PC-3 (cell line): ENCODE results near the gene CUL4A. TPM values are rescaled to one million over a fixed set of nuclear protein-coding genes. Genes with fewer than 3 reads are reported as not detected.

Source experiments
- ATAC-seq: fragments of 200-7000 bp; cut with Tn5 transposase; 2 replicates; pipeline ENCODE4 v1.9.1; 2020; ENCODE audit warnings: mild to moderate bottlenecking, moderate library complexity
- Bru-seq: library from RNA; stranded (reverse); fragments of 400-500 nt; gene quantifications from one replicate; lab custom pipeline; 2021; lab: Mats Ljungman, UMichigan
- BruChase-seq, 2 experiments: library from RNA; stranded (reverse); fragments of 400-500 nt; gene quantifications; one replicate each; lab custom pipeline; 2021; lab: Mats Ljungman, UMichigan
- BruUV-seq: library from RNA; stranded (reverse); fragments of 400-500 nt; replicated peaks from 2 replicates; lab custom pipeline; 2021; lab: Mats Ljungman, UMichigan
- CTCF ChIA-PET: fragments of 300-600 bp; sonication (Branson Sonifier 250); formaldehyde crosslinking; loops from one replicate; lab custom pipeline; 2022; ENCODE audit warnings: antibody characterized with exemption; lab: Charles Lee
- POLR2A ChIA-PET: fragments of 300-600 bp; sonication (Branson Sonifier 250); formaldehyde crosslinking; loops from one replicate; lab custom pipeline; 2022; ENCODE audit warnings: antibody characterized with exemption; ENCODE audit not compliant: unreplicated experiment; lab: Charles Lee
- DNase-seq: peaks from one replicate; pipeline ENCODE4 v3.0.0-alpha.2; 2015
- H2AFZ ChIP-seq: fragments of 300-600 bp; sonication (generic); 2 replicates; pipeline ENCODE4 v1.6.0; 2016; ENCODE audit warnings: antibody characterized with exemption, low read length
- H3F3A ChIP-seq: fragments of 300-600 bp; sonication (generic); one replicate; pipeline ENCODE4 v1.6.0; 2017; ENCODE audit warnings: antibody characterized with exemption, low read length, control low read depth, mild to moderate bottlenecking; ENCODE audit not compliant: unreplicated experiment
- H3K27ac ChIP-seq: fragments of 300-600 bp; sonication (generic); 2 replicates; pipeline ENCODE4 v1.5.1; 2016; ENCODE audit warnings: mild to moderate bottlenecking, low read length
- H3K27me3 ChIP-seq: fragments of 300-600 bp; sonication (generic); 2 replicates; pipeline ENCODE4 v1.6.1; 2016; ENCODE audit warnings: low read length, mixed read lengths
- H3K36me3 ChIP-seq: fragments of 300-600 bp; sonication (generic); 2 replicates; pipeline ENCODE4 v1.6.1; 2016; ENCODE audit warnings: low read depth, mixed run types, low read length, mixed read lengths
- H3K4me1 ChIP-seq: fragments of 300-600 bp; sonication (generic); 2 replicates; pipeline ENCODE4 v1.5.1; 2016; ENCODE audit warnings: low read length; ENCODE audit not compliant: insufficient read depth
- H3K4me2 ChIP-seq: fragments of 300-600 bp; sonication (generic); 2 replicates; pipeline ENCODE4 v1.6.0; 2016; ENCODE audit warnings: low read length
- H3K4me3 ChIP-seq: fragments of 300-600 bp; sonication (generic); 2 replicates; pipeline ENCODE4 v1.5.1; 2016; ENCODE audit warnings: mild to moderate bottlenecking, low read length, mixed read lengths
- H3K79me2 ChIP-seq: fragments of 300-600 bp; sonication (generic); 2 replicates; pipeline ENCODE4 v1.6.1; 2017; ENCODE audit warnings: low read length, mixed read lengths
- H3K9ac ChIP-seq: fragments of 300-600 bp; sonication (generic); 2 replicates; pipeline ENCODE4 v1.6.0; 2016; ENCODE audit warnings: mild to moderate bottlenecking, low read length
- H3K9me2 ChIP-seq: fragments of 300-600 bp; sonication (generic); replicated peaks from 2 replicates; pipeline ENCODE4 v1.6.1; 2016; ENCODE audit warnings: mixed run types, low read length, mixed read lengths
- H3K9me3 ChIP-seq: fragments of 300-600 bp; sonication (generic); 2 replicates; pipeline ENCODE4 v1.6.1; 2016; ENCODE audit warnings: low read length, mixed read lengths
- H4K20me1 ChIP-seq: fragments of 300-600 bp; sonication (generic); 2 replicates; pipeline ENCODE4 v1.6.1; 2016; ENCODE audit warnings: low read length, mixed read lengths
- CTCF ChIP-seq: fragments of 300-600 bp; sonication (generic); conservative IDR thresholded peaks from 2 replicates; pipeline ENCODE4 v1.5.1; 2017; ENCODE audit warnings: antibody characterized with exemption, low read depth, mild to moderate bottlenecking, low read length
- EZH2 ChIP-seq: fragments of 300-600 bp; sonication (generic); IDR thresholded peaks from one replicate; pipeline ENCODE4 v1.6.1; 2017; ENCODE audit warnings: antibody characterized with exemption, mild to moderate bottlenecking, low read length; ENCODE audit not compliant: unreplicated experiment
- EZH2phosphoT487 ChIP-seq: fragments of 300-600 bp; sonication (generic); IDR thresholded peaks from 2 replicates; pipeline ENCODE4 v1.6.1; 2018; ENCODE audit warnings: mild to moderate bottlenecking, antibody characterized with exemption, low read length, borderline replicate concordance
- intact Hi-C: fragments of 100-400 bp; cut with micrococcal nuclease; formaldehyde crosslinking; loops from 2 replicates; pipeline ENCODE4 v1.9.0; 2023
- long read RNA-seq: library from polyadenylated mRNA; unstranded; transcript quantifications from one replicate; pipeline ENCODE4 v2.0.0, GENCODE V29; 2021; ENCODE audit not compliant: unreplicated experiment
- total RNA-seq: library from RNA; depleted of rRNA; stranded (reverse); fragments of >200 nt; gene quantifications from 2 replicates; pipeline ENCODE4 v1.2.3, GENCODE V29; 2014; rRNA removed

The CUL4A gene
- total RNA-seq (82.4 and 88.7 TPM in 2 replicates), Bru-seq, nascent RNA (percentile 85 among the genes with signal in this experiment), BruChase-seq, experiment 1, labeled RNA remaining after a 6-hour chase (percentile 91 among the genes with signal in this experiment), BruChase-seq, experiment 2, labeled RNA remaining after a 2-hour chase (percentile 91 among the genes with signal in this experiment)
- long read RNA-seq, full-length matches to known transcripts: 428 of 518 reads
- long read RNA-seq, partial matches to known transcripts: 46 of 518 reads
- long read RNA-seq, other reads (novel, unspliced or antisense): 44 of 518 reads

- Histone ChIP-seq H3K9me2 (no peaks in the 10 kb centered on the region), H3K36me3 (peaks cover 13% of the 10 kb centered on the region), H3K4me3 (peak within 1 kb of the TSS; percentile 99), H3K9ac (peak within 1 kb of the TSS; percentile 99), H3K27ac (peak within 1 kb of the TSS; percentile 82), H3K4me1 (peaks cover 36% of the 10 kb centered on the region), H3K79me2 (peaks cover 87% of the 10 kb centered on the region), H2AFZ (peak within 1 kb of the TSS; percentile 84), H3K27me3 (no peaks in the 10 kb centered on the region), H4K20me1 (peaks cover 27% of the 10 kb centered on the region), H3F3A (no peaks in the 10 kb centered on the region), H3K9me3 (no peaks in the 10 kb centered on the region), H3K4me2 (peak within 1 kb of the TSS; percentile 99)
- ATAC-seq: peak; percentile 61
- no TSS peak for BruUV-seq
- intact Hi-C loops: no loop called here
- peak; percentile 55 for DNase-seq
- CTCF ChIA-PET: interaction anchor here (0.8 kb wide), 1 partner anchor 149 kb away, joined by 4 read pairs; no protein-coding TSS in a partner anchor
- POLR2A ChIA-PET: interaction anchor here (0.6 kb wide), 2 partner anchors 22 to 120 kb away, joined by 3 to 4 read pairs; no protein-coding TSS in a partner anchor
- TF ChIP-seq EZH2: no peak
- TF ChIP-seq EZH2phosphoT487: no peak
Observed at GRCh38 chr13:113209336-113209758, at the start of gene CUL4A. CUL4A (plus strand) TSS chr13:113209613; CDS start chr13:113209628, 15 bp downstream.

- no peak for ATAC-seq
- Histone ChIP-seq H3K79me2 (no peaks in the 10 kb centered on the region), H3K4me2 (no peak overlapping the region), H3F3A (no peaks in the 10 kb centered on the region), H3K4me3 (no peak overlapping the region), H4K20me1 (no peaks in the 10 kb centered on the region), H3K9ac (no peak overlapping the region), H3K4me1 (no peaks in the 10 kb centered on the region), H2AFZ (no peak overlapping the region), H3K27ac (no peak overlapping the region), H3K9me2 (no peaks in the 10 kb centered on the region), H3K27me3 (no peaks in the 10 kb centered on the region), H3K9me3 (no peaks in the 10 kb centered on the region), H3K36me3 (no peaks in the 10 kb centered on the region)
- POLR2A ChIA-PET: no interaction called here
- no TSS peak for BruUV-seq
- TF ChIP-seq EZH2phosphoT487 (no peak), EZH2 (no peak), CTCF (no peak)
- intact Hi-C loops: no loop called here
- no peak for DNase-seq
- CTCF ChIA-PET: no interaction called here
Observed at GRCh38 chr13:113159701-113160100, 49.7 kb upstream of the CUL4A start.

GRCh38 chr13:113160983-113161382 lies 48.4 kb upstream of the CUL4A start:
- TF ChIP-seq EZH2: no peak
- TF ChIP-seq CTCF: no peak
- intact Hi-C loops: no loop called here
- ChIA-PET CTCF (no interaction called here), POLR2A (no interaction called here)
- H3K27ac ChIP-seq: no peak overlapping the region
- H3F3A ChIP-seq: no peaks in the 10 kb centered on the region
- no peak overlapping the region for H3K9ac ChIP-seq
- H3K4me2 ChIP-seq: no peak overlapping the region
- no peak overlapping the region for H2AFZ ChIP-seq
- H3K4me3 ChIP-seq: no peak overlapping the region
- DNase-seq (no peak), ATAC-seq (no peak)
- no peaks in the 10 kb centered on the region for H3K79me2 ChIP-seq
- BruUV-seq: no TSS peak
- no peaks in the 10 kb centered on the region for H3K9me2 ChIP-seq
- no peaks in the 10 kb centered on the region for H3K4me1 ChIP-seq
- no peaks in the 10 kb centered on the region for H3K27me3 ChIP-seq
- H3K9me3 ChIP-seq: no peaks in the 10 kb centered on the region
- H4K20me1 ChIP-seq: no peaks in the 10 kb centered on the region
- H3K36me3 ChIP-seq: no peaks in the 10 kb centered on the region
